Right kidney (tissue), 1 donor: Measurements from ENCODE around the gene ARHGAP19.
"Not testable (repeated sequence)": the region's sequence is repeated elsewhere in the genome, so short reads cannot be mapped to it uniquely, and the experiment has no call there.

Source experiments
- DNase-seq: peaks from one replicate; pipeline ENCODE4 v3.0.0-alpha.2; 2016

ARHGAP19 gene

GRCh38 chr10:97290076-97290475, 2.4 kb downstream of the ARHGAP19 start:
- not testable (repeated sequence) for DNase-seq

- no peak for DNase-seq
These were observed 11.7 kb downstream of the ARHGAP19 start for GRCh38 chr10:97280783-97281182.

GRCh38 chr10:97279121-97279815, 13.2 kb downstream of the ARHGAP19 start:
- no peak for DNase-seq

GRCh38 chr10:97278491-97278989, 13.9 kb downstream of the ARHGAP19 start:
- DNase-seq = peak; percentile 21

- DNase-seq = no peak
These were observed 14.9 kb downstream of the ARHGAP19 start for GRCh38 chr10:97277551-97277950.

- DNase-seq = no peak
These were observed 17.6 kb downstream of the ARHGAP19 start for GRCh38 chr10:97274828-97275227.

- DNase-seq = no peak
These were observed 18.7 kb downstream of the ARHGAP19 start for GRCh38 chr10:97273700-97274099.

- DNase-seq = no peak
These were observed 21.8 kb downstream of the ARHGAP19 start for GRCh38 chr10:97270523-97271154.

GRCh38 chr10:97267671-97268070, 24.8 kb downstream of the ARHGAP19 start:
- no peak for DNase-seq

GRCh38 chr10:97265095-97265494, 27.3 kb downstream of the ARHGAP19 start:
- DNase-seq = not testable (repeated sequence)

- no peak for DNase-seq
These were observed 28.5 kb downstream of the ARHGAP19 start for GRCh38 chr10:97263971-97264370.

- DNase-seq = no peak
These were observed 30.8 kb downstream of the ARHGAP19 start for GRCh38 chr10:97261656-97262055.

- DNase-seq = no peak
These were observed 31.3 kb downstream of the ARHGAP19 start for GRCh38 chr10:97261183-97261582.

- no peak for DNase-seq
These were observed 33.3 kb downstream of the ARHGAP19 start for GRCh38 chr10:97259119-97259518.

GRCh38 chr10:97256356-97256755, 36.1 kb downstream of the ARHGAP19 start:
- DNase-seq = no peak

GRCh38 chr10:97255512-97256293, 36.7 kb downstream of the ARHGAP19 start:
- DNase-seq = no peak

- DNase-seq = no peak
These were observed 37.7 kb downstream of the ARHGAP19 start for GRCh38 chr10:97254694-97255093.

GRCh38 chr10:97250952-97251351, 41.5 kb downstream of the ARHGAP19 start:
- DNase-seq = no peak

GRCh38 chr10:97243836-97244235, 48.6 kb downstream of the ARHGAP19 start:
- DNase-seq = no peak

- DNase-seq = no peak
These were observed 53.6 kb downstream of the ARHGAP19 start for GRCh38 chr10:97238855-97239254.

- no peak for DNase-seq
These were observed 57.1 kb downstream of the ARHGAP19 start for GRCh38 chr10:97235353-97235752.

GRCh38 chr10:97234400-97234799, 58.0 kb downstream of the ARHGAP19 start:
- DNase-seq = no peak

GRCh38 chr10:97230146-97230545, 62.3 kb downstream of the ARHGAP19 start:
- DNase-seq = no peak
